ENCODE results near the gene SPDYE16.
"Not testable (repeated sequence)": the region's sequence is repeated elsewhere in the genome, so short reads cannot be mapped to it uniquely, and the experiment has no call there.

SPDYE16 gene

DNA sequence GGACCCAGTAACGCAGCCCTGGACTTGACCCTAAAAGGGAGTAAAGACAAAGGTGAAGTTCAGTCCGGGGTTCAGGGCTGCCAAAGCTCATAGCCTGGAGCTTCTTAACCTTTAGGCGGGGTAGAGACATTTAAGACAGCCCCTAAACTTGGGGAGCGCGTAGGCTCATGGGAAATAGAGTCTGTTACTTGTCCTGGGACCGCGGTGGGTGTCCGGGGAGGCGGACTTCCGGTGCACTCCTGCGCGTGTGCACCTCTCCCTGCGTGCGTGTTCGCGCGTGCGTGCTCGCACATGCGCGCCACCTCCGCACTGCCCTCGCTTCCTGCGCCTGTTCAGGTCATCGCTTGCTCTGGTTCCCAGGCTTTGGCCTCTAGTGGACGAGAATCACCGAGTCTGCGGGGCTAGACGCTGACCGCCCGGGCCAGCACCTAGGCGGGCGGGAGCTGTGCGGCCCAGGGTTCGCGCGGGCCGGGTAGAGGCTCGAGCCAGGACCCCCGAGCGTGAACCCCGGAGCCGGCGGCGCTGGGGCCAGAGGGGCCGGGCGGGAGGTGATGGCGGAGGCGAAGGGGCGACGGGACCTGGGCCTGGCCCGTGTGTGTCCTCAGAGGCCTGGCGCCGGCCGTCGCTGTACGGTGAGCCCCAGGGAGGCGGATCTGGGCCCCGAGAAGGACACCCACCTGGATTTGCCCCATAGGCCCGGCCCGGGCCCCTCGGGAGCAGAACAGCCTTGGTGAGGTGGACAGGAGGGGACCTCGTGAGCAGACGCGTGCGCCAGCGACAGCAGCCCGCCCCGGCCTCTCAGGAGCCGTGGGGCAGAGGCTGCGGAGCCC lies 6.1 kb upstream of the SPDYE16 start:
- peak; percentile 84 to 92 for DNase-seq

DNA sequence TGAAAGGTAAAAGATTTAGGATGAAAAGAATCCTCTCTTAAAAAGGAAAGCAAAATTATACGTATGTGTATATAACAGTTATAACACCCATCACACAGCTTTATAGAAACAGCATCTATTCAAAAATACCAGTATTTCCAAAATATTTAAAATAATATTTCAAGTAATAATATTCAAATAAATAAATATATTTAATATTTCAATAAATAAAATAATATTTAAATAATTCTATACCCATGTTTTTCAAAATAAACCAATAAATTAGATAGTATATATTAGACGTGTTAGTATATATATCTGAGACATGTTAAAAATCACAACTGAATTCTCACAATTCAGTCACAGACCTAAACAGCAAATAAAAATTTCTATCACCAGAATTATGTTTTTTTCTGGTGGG lies 11.5 kb downstream of the SPDYE16 start:
- not testable (repeated sequence) for DNase-seq

DNA sequence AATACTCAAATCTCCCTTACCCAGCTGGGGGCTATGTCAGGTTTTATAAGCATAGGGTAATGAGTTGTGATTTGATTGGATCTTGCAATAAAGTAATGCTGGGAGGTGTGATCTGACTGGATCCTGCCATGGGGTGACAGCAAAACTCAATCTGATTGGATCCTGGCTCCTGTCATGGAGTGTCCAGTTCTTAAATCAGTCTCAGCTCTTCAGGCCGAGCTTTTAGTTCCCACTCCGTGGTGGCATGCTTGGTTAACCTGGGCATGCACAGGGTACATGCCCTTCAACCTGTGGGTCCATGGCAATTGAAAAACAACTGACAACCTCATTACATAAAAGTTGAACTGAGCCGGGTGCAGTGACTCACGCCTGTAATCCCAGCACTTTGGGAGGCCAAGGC lies 16.9 kb downstream of the SPDYE16 start:
- DNase-seq = not testable (repeated sequence)

GRCh38 chr7:76516932-76517331 lies 26.2 kb downstream of the SPDYE16 start:
- not testable (repeated sequence) for DNase-seq

DNA sequence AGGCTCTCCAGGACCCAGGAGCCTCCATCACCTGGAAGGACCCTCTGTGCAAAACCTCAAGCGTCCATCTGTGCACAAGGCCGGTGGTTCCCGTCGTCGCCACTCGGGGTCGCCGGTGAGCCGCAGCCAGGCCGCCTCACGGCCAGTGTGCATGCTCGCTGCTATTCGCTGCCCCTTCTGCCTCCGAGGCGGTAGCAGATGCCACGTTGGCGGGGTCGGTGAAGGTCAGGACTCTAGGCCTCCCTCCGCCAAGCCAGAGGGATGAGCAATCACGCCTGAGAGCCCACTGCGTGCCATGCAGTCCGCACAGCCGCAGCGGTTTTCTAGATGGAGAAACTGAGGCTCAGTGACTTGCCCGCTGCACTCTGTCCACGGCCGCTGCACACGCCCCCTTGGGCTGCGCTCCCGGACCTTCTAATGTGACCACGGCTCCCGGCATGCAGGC lies 27.1 kb downstream of the SPDYE16 start:
- DNase-seq = peak in 1 of 2 donors; percentile 55

DNA sequence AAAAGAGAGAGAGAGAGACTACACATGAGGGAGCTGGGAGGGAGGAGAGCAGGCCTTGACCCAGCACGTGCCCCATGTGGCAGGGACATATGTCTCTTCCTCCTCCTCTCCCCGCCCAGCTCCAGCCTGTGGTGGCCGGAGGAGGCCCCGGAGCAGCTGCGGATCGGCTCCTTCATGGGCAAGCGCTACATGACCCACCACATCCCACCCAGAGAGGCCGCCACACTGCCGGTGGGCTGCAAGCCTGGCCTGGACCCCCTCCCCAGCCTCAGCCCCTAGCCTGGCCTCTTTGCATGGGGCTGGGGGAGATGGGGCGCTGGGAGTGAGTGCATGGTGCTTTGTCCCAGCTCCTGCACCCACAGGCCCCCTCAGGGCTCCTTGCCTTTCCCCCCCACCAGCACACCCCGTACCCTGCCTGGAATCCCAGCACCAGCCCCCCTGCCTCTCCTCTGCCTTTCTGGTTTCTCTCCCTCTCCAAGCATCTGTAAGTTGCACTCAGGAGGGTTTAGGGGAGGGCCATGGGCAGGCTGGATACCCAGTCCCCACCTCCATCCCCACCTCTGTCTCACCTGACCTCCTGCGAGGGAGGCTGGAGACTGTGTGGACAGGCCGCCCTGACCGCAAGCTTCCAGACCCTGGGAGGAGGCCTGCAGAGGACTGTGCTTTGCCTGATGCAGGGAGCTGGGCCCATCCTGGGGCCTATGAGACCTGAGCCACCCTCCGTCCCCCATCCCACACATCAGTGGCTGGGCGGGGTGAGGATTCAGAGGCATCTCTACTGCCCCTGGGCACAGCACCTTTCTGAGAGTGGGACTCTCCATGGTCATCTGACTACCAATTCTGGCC lies 27.9 kb downstream of the SPDYE16 start:
- no peak for DNase-seq

- no peak for DNase-seq
Measured at GRCh38 chr7:76513817-76514799, 29.0 kb downstream of the SPDYE16 start.

DNA sequence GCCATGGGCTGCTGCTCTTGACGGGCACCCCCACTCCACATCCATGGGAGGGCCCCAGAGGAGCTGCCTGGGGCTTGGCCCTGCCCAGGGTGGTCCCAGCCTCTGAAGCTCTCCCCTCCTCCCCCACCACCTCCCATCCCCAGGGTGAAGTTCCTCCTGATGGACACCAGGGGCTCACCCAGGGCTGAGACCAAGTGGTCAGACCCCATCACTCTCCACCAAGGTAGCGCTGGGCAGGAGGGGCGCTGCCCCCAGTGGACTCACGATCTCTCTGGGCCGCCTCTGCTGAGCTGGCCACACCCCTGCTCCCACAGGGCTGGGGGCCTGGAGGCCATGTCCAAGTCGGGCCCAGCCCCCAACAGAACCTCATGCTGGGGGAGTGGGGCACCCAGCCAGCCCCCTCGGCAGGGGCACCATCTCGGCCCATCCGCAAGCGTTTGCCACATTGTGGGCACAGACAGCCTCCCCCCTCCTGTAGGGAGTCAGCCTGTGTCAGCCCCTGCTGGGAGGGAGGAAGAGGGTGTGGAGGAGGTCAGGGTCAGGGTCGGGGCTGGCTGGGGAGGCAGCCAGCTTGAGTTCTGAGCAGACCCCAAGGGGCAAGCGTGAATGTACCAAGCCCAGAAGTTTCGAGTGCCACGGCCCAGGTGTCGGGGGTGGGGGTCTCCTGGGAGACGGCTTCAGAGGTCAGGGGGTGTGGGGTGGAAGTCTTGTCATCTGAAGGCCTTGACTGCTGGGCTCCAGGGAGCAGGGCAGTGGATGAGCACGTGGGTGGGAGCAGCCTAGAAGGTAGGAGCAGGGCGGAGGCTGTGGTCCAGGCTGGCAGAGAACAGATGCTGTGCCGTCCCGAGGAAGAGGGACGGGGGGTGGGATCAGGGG lies 29.9 kb downstream of the SPDYE16 start:
- DNase-seq = no peak

DNA sequence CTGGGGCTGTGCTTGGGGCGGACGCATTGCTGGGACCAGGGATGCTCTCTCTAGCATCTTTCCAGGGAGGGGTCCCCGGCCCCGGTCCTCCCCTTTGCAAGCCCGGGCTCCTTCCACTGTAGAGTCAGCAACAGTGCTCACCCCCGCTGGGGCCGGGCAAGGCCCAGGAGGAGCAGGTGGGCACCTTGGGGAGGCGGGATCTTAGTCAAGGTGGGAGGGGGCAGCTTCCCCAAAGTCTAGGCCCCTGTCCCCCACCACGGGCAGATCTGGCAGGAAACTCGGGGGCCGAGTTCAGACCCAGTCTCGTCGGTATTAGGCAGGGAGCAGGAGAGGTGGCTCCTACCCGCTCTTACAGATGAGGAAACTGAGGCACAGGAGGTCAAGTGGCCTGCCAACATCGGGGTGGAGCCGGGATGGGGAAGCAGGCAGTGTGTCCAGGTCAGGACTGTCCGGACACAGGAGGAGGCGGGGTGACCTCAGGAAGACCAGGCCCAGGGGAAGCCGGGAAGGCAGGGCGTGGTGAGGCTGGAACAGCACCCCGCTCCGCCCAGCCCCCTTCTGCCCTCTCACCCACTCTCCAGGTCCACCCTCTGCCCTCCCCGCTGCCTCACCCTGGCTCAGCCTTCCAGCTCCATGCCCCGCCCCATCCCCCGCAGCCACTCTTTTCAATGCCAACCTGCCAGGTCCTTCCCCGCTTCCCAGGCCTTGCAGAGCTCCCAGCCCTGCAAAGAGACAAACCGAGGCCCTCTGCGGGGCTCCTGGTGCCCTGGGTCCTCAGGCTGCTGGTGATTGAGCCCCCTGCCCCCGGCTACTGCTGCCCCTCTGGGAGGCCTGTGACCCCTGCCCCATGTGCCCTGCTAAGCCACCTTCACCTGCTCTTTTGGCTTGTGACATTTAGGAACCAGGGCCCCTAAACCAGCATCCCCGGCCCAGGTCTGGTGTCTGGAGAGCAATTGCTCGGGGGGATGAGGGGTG lies 30.9 kb downstream of the SPDYE16 start:
- not testable (repeated sequence) for DNase-seq

DNA sequence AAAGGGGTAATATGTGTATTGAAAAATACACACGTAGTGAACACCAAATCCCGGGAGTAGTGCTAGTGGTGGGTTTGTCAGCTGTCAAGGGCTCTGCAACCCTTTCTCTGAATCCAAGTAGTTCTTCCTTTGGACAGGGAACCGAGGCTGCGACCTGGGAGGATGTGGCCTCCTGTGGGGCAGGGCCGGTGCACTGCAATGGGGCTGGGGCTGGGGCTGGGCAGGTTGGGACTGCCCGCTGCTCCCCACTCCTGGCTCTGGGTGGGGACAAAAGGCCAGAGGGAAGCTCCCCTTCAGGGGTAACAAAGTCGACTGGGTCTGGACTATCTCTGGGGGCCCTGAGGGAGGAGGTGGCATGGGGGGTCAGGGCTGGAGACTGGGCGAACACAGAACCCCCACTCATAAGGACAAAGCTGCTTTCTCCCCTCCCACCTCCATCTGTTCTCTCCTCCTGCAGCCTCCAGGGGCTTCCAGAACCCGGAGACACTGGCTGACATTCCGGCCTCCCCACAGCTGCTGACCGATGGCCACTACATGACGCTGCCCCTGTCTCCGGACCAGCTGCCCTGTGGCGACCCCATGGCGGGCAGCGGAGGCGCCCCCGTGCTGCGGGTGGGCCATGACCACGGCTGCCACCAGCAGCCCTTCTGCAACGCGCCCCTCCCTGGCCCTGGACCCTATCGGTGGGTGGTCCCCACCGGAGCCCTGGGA lies 31.7 kb downstream of the SPDYE16 start:
- DNase-seq = not testable (repeated sequence)

GRCh38 chr7:76509931-76510877 lies 32.9 kb downstream of the SPDYE16 start, which contains the start of gene UPK3B:
TSS of gene UPK3B (plus strand) at chr7:76510552. CDS start at chr7:76510653, 101 bp downstream.
- no peak for DNase-seq

GRCh38 chr7:76507723-76508406 lies 35.2 kb downstream of the SPDYE16 start:
- no peak for DNase-seq

DNA sequence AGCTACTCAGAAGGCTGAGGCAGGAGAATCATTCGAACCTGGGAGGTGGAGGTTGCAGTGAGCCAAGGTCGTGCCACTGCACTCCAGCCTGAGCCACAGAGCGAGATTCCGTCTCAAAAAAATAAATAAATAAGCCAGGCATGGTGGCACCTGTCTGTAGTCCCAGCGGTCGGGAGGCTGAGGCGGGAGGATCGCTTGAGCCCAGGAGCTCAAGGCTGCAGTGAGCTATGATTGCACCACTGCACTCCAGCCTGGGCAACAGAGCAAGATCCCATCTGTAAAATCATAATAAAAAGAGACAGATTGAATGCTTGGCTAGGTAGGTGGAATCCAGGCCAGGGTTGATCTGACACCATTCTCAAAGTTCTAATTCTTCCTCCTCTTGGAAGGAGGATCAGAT lies 36.5 kb downstream of the SPDYE16 start:
- not testable (repeated sequence) for DNase-seq

DNA sequence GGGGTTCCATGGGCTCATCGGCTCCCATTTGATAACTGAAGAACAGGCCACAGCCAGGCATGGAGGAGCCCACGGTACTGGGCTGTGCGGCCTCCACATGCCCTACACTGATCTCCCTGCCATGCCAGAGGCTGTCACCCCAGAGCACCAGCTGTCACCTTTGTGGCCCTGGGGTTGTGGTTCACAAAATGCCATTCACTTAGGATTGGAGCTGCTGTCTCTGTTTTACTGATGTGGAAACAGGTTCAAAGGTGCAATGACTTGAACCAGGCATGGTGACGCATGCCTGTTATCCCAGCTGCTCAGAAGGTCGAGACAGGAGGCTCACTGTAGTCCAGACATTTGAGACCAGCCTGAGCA lies 37.0 kb downstream of the SPDYE16 start:
- no peak for DNase-seq

- DNase-seq = no peak
Measured at GRCh38 chr7:76505168-76506080, 37.7 kb downstream of the SPDYE16 start.

DNA sequence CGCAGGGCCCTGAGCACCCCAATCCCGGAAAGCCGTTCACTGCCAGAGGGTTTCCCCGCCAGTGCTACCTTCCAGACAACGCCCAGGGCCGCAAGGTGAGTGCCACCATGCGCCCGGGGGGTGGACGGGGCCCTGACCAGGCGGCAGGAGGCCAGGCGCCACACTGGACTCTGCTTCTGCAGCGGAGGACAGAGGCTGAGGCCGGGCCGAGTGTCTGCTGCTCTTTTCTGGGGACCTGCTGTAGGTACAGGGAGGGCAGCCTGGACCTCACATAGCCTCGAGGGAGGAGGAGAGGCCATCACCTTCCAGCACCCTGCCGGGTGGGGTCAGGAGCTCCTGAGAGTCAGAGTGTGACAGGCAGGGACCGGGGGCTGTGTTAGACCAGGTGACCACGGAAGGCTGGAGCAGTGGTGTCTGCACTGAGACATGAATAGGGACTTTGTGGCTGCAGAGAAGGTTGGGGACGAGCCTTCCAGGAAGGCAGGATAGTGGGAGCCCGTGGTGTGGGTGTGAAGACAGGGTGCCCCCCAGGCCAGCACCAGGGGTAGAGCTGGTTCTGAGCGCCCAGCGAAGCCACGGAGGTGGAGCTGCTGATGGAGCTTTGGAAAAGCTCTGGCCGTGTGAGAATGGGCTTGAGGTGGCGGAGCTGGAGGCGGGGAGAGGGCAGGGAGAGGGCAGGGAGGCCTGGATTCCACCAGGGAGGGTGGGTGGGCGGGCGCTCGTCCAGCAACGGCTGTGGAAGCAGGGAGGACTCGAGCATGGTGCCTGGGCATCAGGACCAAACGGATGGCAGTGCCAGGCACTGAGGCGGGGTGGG lies 38.5 kb downstream of the SPDYE16 start:
- DNase-seq = not testable (repeated sequence)

All from stimulated activated CD4-positive, alpha-beta T cell treated with anti-CD3 and anti-CD28 coated beads, Interleukin-2, amount 100 ng/mL, for 24 hours (primary cell).